H1 (cell line): ENCODE measurements around the gene TMBIM4. TPM values are rescaled to one million over a fixed set of nuclear protein-coding genes. Genes with fewer than 3 reads are reported as not detected.

ENCODE experiments used
- CTCF ChIA-PET: fragments of 300-600 bp; sonication (Branson Sonifier 250); formaldehyde crosslinking; loops from one replicate; lab custom pipeline; 2021; ENCODE audit not compliant: partially characterized antibody; lab: Charles Lee
- POLR2A ChIA-PET: fragments of 300-600 bp; sonication (Branson Sonifier 250); formaldehyde crosslinking; loops from one replicate; lab custom pipeline; 2021; ENCODE audit warnings: inconsistent platforms; ENCODE audit not compliant: partially characterized antibody; lab: Charles Lee
- DNase-seq, 2 experiments: peaks; one replicate each; pipeline versions ENCODE4 v3.0.0 to v3.0.0-alpha.2; 2010 to 2022; ENCODE audit warnings: low spot score in 2 of 2, low read depth in 1 of 2, mixed read lengths in 1 of 2
- FAIRE-seq: peaks from 2 replicates; lab custom pipeline; 2011; peaks lifted over from hg19 to GRCh38; lab: Jason Lieb, UNC
- H2AFZ ChIP-seq: 2 replicates; pipeline ENCODE4 v1.8.1; 2012; ENCODE audit warnings: low read length, inconsistent platforms
- H2AK5ac ChIP-seq: 2 replicates; pipeline ENCODE4 v1.6.1; 2013; ENCODE audit warnings: low read depth, low read length
- H2BK120ac ChIP-seq: replicated peaks from 2 replicates; pipeline ENCODE3; 2013; ENCODE audit warnings: low read depth, low read length, inconsistent platforms
- H2BK12ac ChIP-seq: 2 replicates; pipeline ENCODE4 v1.6.1; 2013; ENCODE audit warnings: low read depth, low read length
- H2BK15ac ChIP-seq: 2 replicates; pipeline ENCODE4 v1.6.1; 2013; ENCODE audit warnings: low read length
- H2BK20ac ChIP-seq: 2 replicates; pipeline ENCODE4 v1.6.1; 2013; ENCODE audit warnings: low read length
- H2BK5ac ChIP-seq: 2 replicates; pipeline ENCODE4 v1.6.1; 2013; ENCODE audit warnings: low read depth, low read length
- H3K14ac ChIP-seq: 2 replicates; pipeline ENCODE4 v1.6.1; 2013; ENCODE audit warnings: inconsistent platforms; ENCODE audit not compliant: insufficient read length
- H3K18ac ChIP-seq: 2 replicates; pipeline ENCODE4 v1.6.1; 2013; ENCODE audit warnings: low read length; ENCODE audit errors: extremely low read depth
- H3K23ac ChIP-seq: 2 replicates; pipeline ENCODE4 v1.6.1; 2013; ENCODE audit warnings: inconsistent platforms; ENCODE audit not compliant: insufficient read length
- H3K23me2 ChIP-seq: 2 replicates; pipeline ENCODE4 v1.6.1; 2013; ENCODE audit warnings: low read depth, low read length
- H3K27ac ChIP-seq: 2 replicates; pipeline ENCODE4 v1.6.1; 2011; ENCODE audit warnings: low read depth, low read length, inconsistent platforms
- H3K27me3 ChIP-seq, 4 experiments: replicated peaks in 1 of 4; 1 replicate in 1 of 4; 2 replicates in 3 of 4; pipeline versions ENCODE4 v1.6.1 to v1.8.1; 2011 to 2013; ENCODE audit warnings: low read length in 3 of 4, mild to moderate bottlenecking in 3 of 4, inconsistent platforms in 2 of 4, mixed read lengths in 2 of 4, moderate library complexity in 1 of 4; ENCODE audit not compliant: control insufficient read depth in 3 of 4, insufficient read depth in 3 of 4; ENCODE audit errors: extremely low read depth in 1 of 4
- H3K36me3 ChIP-seq, 4 experiments: 2 replicates each; pipeline versions ENCODE4 v1.6.1 to v1.8.1; 2011 to 2013; ENCODE audit warnings: mild to moderate bottlenecking in 4 of 4, low read length in 3 of 4, moderate library complexity in 2 of 4, control low read depth in 1 of 4, inconsistent platforms in 1 of 4; ENCODE audit not compliant: insufficient read depth in 4 of 4, control insufficient read depth in 2 of 4
- H3K4ac ChIP-seq: replicated peaks from 2 replicates; pipeline ENCODE3; 2013; ENCODE audit warnings: low read length, low read depth, mixed read lengths, inconsistent platforms; ENCODE audit not compliant: insufficient read length
- H3K4me1 ChIP-seq, 4 experiments: replicated peaks in 1 of 4; 1 replicate in 1 of 4; 2 replicates in 3 of 4; pipeline versions ENCODE4 v1.6.1 to v1.8.1; 2011 to 2013; ENCODE audit warnings: low read length in 3 of 4, inconsistent platforms in 2 of 4, mixed read lengths in 1 of 4; ENCODE audit not compliant: insufficient read depth in 4 of 4, control insufficient read depth in 3 of 4
- H3K4me2 ChIP-seq, 2 experiments: 2 replicates each; pipeline versions ENCODE4 v1.6.1 to v1.8.1; 2011 to 2013; ENCODE audit warnings: low read depth in 2 of 2, low read length in 2 of 2, control low read depth in 1 of 2, inconsistent platforms in 1 of 2, mild to moderate bottlenecking in 1 of 2; ENCODE audit not compliant: insufficient read depth in 1 of 2
- H3K4me3 ChIP-seq, 4 experiments: fragments of 200-600, 300-600 bp in 1 of 4; sonication (generic), shearing (Covaris generic), sonication (Bioruptor Twin) in 1 of 4; 2 replicates each; pipeline versions ENCODE4 v1.5.1 to v1.8.1; 2011 to 2016; ENCODE audit warnings: low read length in 4 of 4, low read depth in 3 of 4, control low read depth in 2 of 4, inconsistent platforms in 2 of 4, mild to moderate bottlenecking in 2 of 4, mixed read lengths in 1 of 4, moderate library complexity in 1 of 4; ENCODE audit not compliant: insufficient read depth in 2 of 4; ENCODE audit errors: extremely low read depth in 1 of 4
- H3K56ac ChIP-seq: replicated peaks from 2 replicates; pipeline ENCODE3; 2013; ENCODE audit warnings: low read depth, mild to moderate bottlenecking, mixed read lengths, low read length, inconsistent platforms; ENCODE audit not compliant: insufficient read length
- H3K79me1 ChIP-seq: 2 replicates; pipeline ENCODE4 v1.6.1; 2013; ENCODE audit warnings: low read depth, low read length, control low read depth
- H3K79me2 ChIP-seq, 2 experiments: 2 replicates each; pipeline versions ENCODE4 v1.6.1 to v1.8.1; 2012 to 2013; ENCODE audit warnings: low read length in 2 of 2, mild to moderate bottlenecking in 2 of 2, inconsistent platforms in 1 of 2; ENCODE audit not compliant: insufficient read depth in 2 of 2, control insufficient read depth in 1 of 2
- H3K9ac ChIP-seq, 4 experiments: replicated peaks in 1 of 4; 1 replicate in 1 of 4; 2 replicates in 3 of 4; pipeline versions ENCODE4 v1.6.1 to v1.8.1; 2011 to 2013; ENCODE audit warnings: low read depth in 3 of 4, low read length in 3 of 4, control low read depth in 2 of 4, mild to moderate bottlenecking in 2 of 4, moderate library complexity in 2 of 4, inconsistent platforms in 1 of 4; ENCODE audit errors: extremely low read depth in 1 of 4
- H3K9me3 ChIP-seq, 2 experiments: 2 replicates each; pipeline versions ENCODE4 v1.6.1 to v1.8.1; 2012 to 2013; ENCODE audit warnings: mild to moderate bottlenecking in 2 of 2, moderate library complexity in 2 of 2, control low read depth in 1 of 2, inconsistent platforms in 1 of 2, low read depth in 1 of 2, low read length in 1 of 2, mixed read lengths in 1 of 2; ENCODE audit not compliant: insufficient read depth in 2 of 2
- H4K20me1 ChIP-seq, 2 experiments: replicated peaks in 1 of 2; 2 replicates each; pipeline versions ENCODE3 to v1.8.1; 2011 to 2013; ENCODE audit warnings: inconsistent platforms in 2 of 2, low read length in 2 of 2, mild to moderate bottlenecking in 1 of 2; ENCODE audit not compliant: insufficient read depth in 2 of 2, control insufficient read depth in 1 of 2
- H4K5ac ChIP-seq: 2 replicates; pipeline ENCODE4 v1.6.1; 2013; ENCODE audit warnings: low read length, low read depth, mixed read lengths, inconsistent platforms; ENCODE audit not compliant: insufficient read length
- H4K8ac ChIP-seq: 2 replicates; pipeline ENCODE4 v1.8.0; 2013; ENCODE audit warnings: mild to moderate bottlenecking, moderate library complexity, low read length, inconsistent platforms; ENCODE audit not compliant: insufficient read depth; ENCODE audit errors: extremely low read depth
- H4K91ac ChIP-seq: replicated peaks from 2 replicates; pipeline ENCODE3; 2013; ENCODE audit warnings: low read length, mixed read lengths, inconsistent platforms; ENCODE audit not compliant: insufficient read length
- ATF2 ChIP-seq: IDR thresholded peaks from 2 replicates; pipeline ENCODE4 v1.6.1; 2012; ENCODE audit warnings: low read length, inconsistent platforms
- BCL11A ChIP-seq, 2 experiments: IDR thresholded peaks; one replicate each; pipeline ENCODE4 v1.6.1; 2011; ENCODE audit warnings: low read depth in 2 of 2, low read length in 2 of 2, mild to moderate bottlenecking in 2 of 2
- NANOG ChIP-seq: IDR thresholded peaks from 2 replicates; pipeline ENCODE4 v1.6.1; 2011; ENCODE audit warnings: low read length, low read depth, mild to moderate bottlenecking, inconsistent platforms; ENCODE audit not compliant: insufficient read depth, poor library complexity, severe bottlenecking
- SP4 ChIP-seq: IDR thresholded peaks from 2 replicates; pipeline ENCODE4 v1.6.1; 2012; ENCODE audit warnings: low read length, inconsistent platforms
- polyA plus RNA-seq, 7 experiments: library from polyadenylated mRNA; depleted of rRNA in 3 of 7; stranded (reverse) in 5 of 7; unstranded in 2 of 7; fragments of >200 nt in 5 of 7; fragments of 200-250 nt in 2 of 7; gene quantifications; 1 replicate in 5 of 7; 2 replicates in 1 of 7; 4 replicates in 1 of 7; pipeline versions ENCODE4 v1.2.1 to v1.2.3, GENCODE V29; 2011 to 2013; ENCODE audit warnings: missing spikeins in 2 of 7, mixed read lengths in 2 of 7
- total RNA-seq: library from RNA; stranded (reverse); fragmentation: NEBNext Ultra II Directional; extraction: Animal tissue kit (Norgen Biotek cat#: 25700); gene quantifications from 2 replicates; pipeline ENCODE4 v1.2.1, GENCODE V29; 2021

Gene TMBIM4
- total and polyA plus RNA-seq, 2 of the 8 experiments (the other 6 are each of a cell fraction or from before 2014, with no cell fraction given), result 12.8 to 46.6 TPM

GRCh38 chr12:66142826-66143225 lies 27.0 kb downstream of the TMBIM4 start:
- no peak overlapping the region for H2BK120ac ChIP-seq
- H3K27ac ChIP-seq, result no peak overlapping the region
- H3K79me2 ChIP-seq, result no peaks in the 10 kb centered on the region
- H4K5ac ChIP-seq, result no peak overlapping the region
- no peak overlapping the region for H4K91ac ChIP-seq
- no peak overlapping the region for H3K4ac ChIP-seq
- H3K9me3 ChIP-seq, result peaks cover 10 to 12% of the 10 kb centered on the region in 2 experiments; a peak in 3 of 4 replicates
- DNase-seq, result no peak
- no peak overlapping the region for H2BK15ac ChIP-seq
- H2BK12ac ChIP-seq, result no peak overlapping the region
- H2BK5ac ChIP-seq, result no peak overlapping the region
- H3K4me3 ChIP-seq, result no peak overlapping the region
- no peaks in the 10 kb centered on the region for H4K20me1 ChIP-seq
- no peak overlapping the region for H3K9ac ChIP-seq
- no peak overlapping the region for H2AK5ac ChIP-seq
- no peak overlapping the region for H2AFZ ChIP-seq
- POLR2A ChIA-PET, result no interaction called here
- no peak overlapping the region for H3K23ac ChIP-seq
- H3K23me2 ChIP-seq, result no peaks in the 10 kb centered on the region
- no peaks in the 10 kb centered on the region for H3K4me1 ChIP-seq
- no peak overlapping the region for H3K18ac ChIP-seq
- no peak overlapping the region for H2BK20ac ChIP-seq
- no peak for FAIRE-seq
- no peak overlapping the region for H3K14ac ChIP-seq
- TF ChIP-seq BCL11A (IDR thresholded peaks at IDR 0.05; ENCODE audit: low read depth in 2 of 2, low read length in 2 of 2) (no peak), NANOG (no peak), SP4 (no peak), ATF2 (no peak)
- H3K4me2 ChIP-seq, result no peak overlapping the region
- H3K27me3 ChIP-seq, result no peaks in the 10 kb centered on the region
- H3K56ac ChIP-seq, result no peak overlapping the region
- CTCF ChIA-PET, result interaction anchor here (0.7 kb wide), 1 partner anchor 1322 kb away, joined by 3 read pairs; no protein-coding TSS in a partner anchor
- no peak overlapping the region for H4K8ac ChIP-seq
- H3K36me3 ChIP-seq, result peaks cover 0 to 11% (median 6%) of the 10 kb centered on the region in 4 experiments; a peak in 4 of 8 replicates
- no peaks in the 10 kb centered on the region for H3K79me1 ChIP-seq
